SK-N-SH (cell line): ENCODE results near the gene TOX2. TPM values are rescaled to one million over a fixed set of nuclear protein-coding genes. Genes with fewer than 3 reads are reported as not detected.

ENCODE experiments used
- CTCF ChIA-PET: fragments of 300-600, 350-600 bp; formaldehyde crosslinking; extraction: SDS; loops from one replicate; lab custom pipeline; 2021; lab: Yijun Ruan, JAX
- POLR2A ChIA-PET: fragments of 350-600 bp; sonication (Branson Sonifier 250); formaldehyde crosslinking; extraction: SDS; loops from one replicate; lab custom pipeline; 2020; ENCODE audit warnings: antibody characterized with exemption, inconsistent platforms; lab: Yijun Ruan, JAX
- DNase-seq: peaks from one replicate; pipeline ENCODE4 v3.0.0; 2012
- H2AFZ ChIP-seq: fragments of 200-600 bp; sonication (generic); 2 replicates; pipeline ENCODE4 v1.8.1; 2016; ENCODE audit warnings: antibody characterized with exemption, mild to moderate bottlenecking, low read depth
- H3F3A ChIP-seq: fragments of 200-600 bp; sonication (generic); replicated peaks from 2 replicates; pipeline ENCODE3; 2016; ENCODE audit warnings: antibody characterized with exemption, mild to moderate bottlenecking; ENCODE audit not compliant: insufficient read depth
- H3K27ac ChIP-seq, 2 experiments: fragments of 200-500 bp in 1 of 2; fragments of 200-600 bp in 1 of 2; sonication (Bioruptor generic) in 1 of 2; sonication (generic), shearing (Covaris generic) in 1 of 2; 2 replicates each; pipeline versions ENCODE4 v1.5.1 to v1.6.1; 2014 to 2016; ENCODE audit warnings: low read depth in 2 of 2, inconsistent platforms in 1 of 2, low read length in 1 of 2, mild to moderate bottlenecking in 1 of 2, mixed read lengths in 1 of 2
- H3K27me3 ChIP-seq: fragments of 200-600 bp; sonication (generic), shearing (Covaris generic); 2 replicates; pipeline ENCODE4 v1.6.1; 2016; ENCODE audit warnings: mixed run types; ENCODE audit not compliant: insufficient read depth
- H3K36me3 ChIP-seq, 2 experiments: fragments of 200-500 bp in 1 of 2; fragments of 200-600 bp in 1 of 2; sonication (Bioruptor generic) in 1 of 2; sonication (generic) in 1 of 2; replicated peaks in 1 of 2; 2 replicates each; pipeline versions ENCODE3 to v1.5.1; 2014 to 2016; ENCODE audit warnings: low read length in 1 of 2, mild to moderate bottlenecking in 1 of 2; ENCODE audit not compliant: insufficient read depth in 2 of 2, control insufficient read depth in 1 of 2
- H3K4me1 ChIP-seq, 2 experiments: fragments of 200-500 bp in 1 of 2; fragments of 200-600 bp in 1 of 2; sonication (Bioruptor generic) in 1 of 2; sonication (generic), shearing (Covaris generic) in 1 of 2; 2 replicates each; pipeline versions ENCODE4 v1.5.1 to v1.6.1; 2014 to 2016; ENCODE audit warnings: low read depth in 1 of 2, low read length in 1 of 2, mixed run types in 1 of 2; ENCODE audit not compliant: insufficient read depth in 2 of 2, control insufficient read depth in 1 of 2
- H3K4me2 ChIP-seq: fragments of 200-600 bp; sonication (generic), shearing (Covaris generic); 2 replicates; pipeline ENCODE4 v1.6.1; 2017; ENCODE audit warnings: mixed run types
- H3K4me3 ChIP-seq, 2 experiments: fragments of 200-500 bp in 1 of 2; fragments of 200-600 bp in 1 of 2; sonication (Bioruptor generic) in 1 of 2; sonication (generic), shearing (Covaris generic) in 1 of 2; 2 replicates each; pipeline versions ENCODE4 v1.5.1 to v1.8.1; 2014 to 2016; ENCODE audit warnings: low read depth in 2 of 2, inconsistent platforms in 1 of 2, low read length in 1 of 2, mild to moderate bottlenecking in 1 of 2, mixed read lengths in 1 of 2, moderate library complexity in 1 of 2
- H3K79me2 ChIP-seq: fragments of 200-600 bp; sonication (generic); 2 replicates; pipeline ENCODE4 v1.8.1; 2017; ENCODE audit warnings: mild to moderate bottlenecking; ENCODE audit not compliant: insufficient read depth
- H3K9ac ChIP-seq: fragments of 200-600 bp; sonication (generic); 2 replicates; pipeline ENCODE4 v1.6.1; 2017; ENCODE audit warnings: mixed run types
- H3K9me2 ChIP-seq: fragments of 200-600 bp; sonication (generic); 2 replicates; pipeline ENCODE4 v1.6.1; 2017; ENCODE audit warnings: mixed run types
- H3K9me3 ChIP-seq: fragments of 200-600 bp; sonication (generic); 2 replicates; pipeline ENCODE4 v1.6.1; 2017; ENCODE audit warnings: mixed run types, mild to moderate bottlenecking, moderate library complexity
- H4K20me1 ChIP-seq: fragments of 200-600 bp; sonication (generic); 2 replicates; pipeline ENCODE4 v1.6.1; 2017; ENCODE audit warnings: mild to moderate bottlenecking, mixed run types; ENCODE audit not compliant: insufficient read depth
- ELF1 ChIP-seq: IDR thresholded peaks from 2 replicates; pipeline ENCODE4 v1.4.0; 2012
- FOXM1 ChIP-seq: IDR thresholded peaks from 2 replicates; pipeline ENCODE4 v1.4.0; 2012; ENCODE audit warnings: low read depth, mild to moderate bottlenecking
- GATA2 ChIP-seq: sonication (generic); formaldehyde crosslinking; IDR thresholded peaks from 2 replicates; pipeline ENCODE4 v1.5.0; 2020; ENCODE audit warnings: mild to moderate bottlenecking, missing genetic modification reagents
- MAX ChIP-seq: IDR thresholded peaks from 2 replicates; pipeline ENCODE4 v1.4.0; 2012; ENCODE audit warnings: low read depth
- POLR2AphosphoS5 ChIP-seq: IDR thresholded peaks from 2 replicates; pipeline ENCODE4 v1.6.1; 2012; ENCODE audit warnings: low read depth, low read length
- RCOR1 ChIP-seq: fragments of 150-350 bp; IDR thresholded peaks from 2 replicates; pipeline ENCODE4 v1.6.1; 2017; ENCODE audit warnings: antibody characterized with exemption, low read length
- REST ChIP-seq: IDR thresholded peaks from 2 replicates; pipeline ENCODE4 v1.6.1; 2012; ENCODE audit warnings: mild to moderate bottlenecking, low read depth, low read length, moderate library complexity
- ZBTB33 ChIP-seq: IDR thresholded peaks from 2 replicates; pipeline ENCODE4 v1.4.0; 2012; ENCODE audit warnings: low read depth, borderline replicate concordance
- WGBS: methylation state at CpG from one replicate; pipeline ENCODE4 v1.1.6; 2017; ENCODE audit warnings: low lambda C conversion rate; 5-methylcytosine and 5-hydroxymethylcytosine counted together
- polyA plus RNA-seq, 3 experiments: library from polyadenylated mRNA; depleted of rRNA; stranded (reverse); fragments of >200 nt; gene quantifications; 2 replicates each; pipeline ENCODE4 v1.2.3, GENCODE V29; 2012

The TOX2 gene
- polyA plus RNA-seq, 1 of the 3 experiments (the other 2 are of a cell fraction) = 15.4 TPM

- DNase-seq = no peak
- Histone ChIP-seq H3K27ac (no peak overlapping the region), H2AFZ (no peak overlapping the region), H3K27me3 (no peaks in the 10 kb centered on the region), H3K4me3 (no peak overlapping the region), H3K9me2 (no peaks in the 10 kb centered on the region), H3K9ac (no peak overlapping the region), H3K4me1 (peaks cover 0 to 54% of the 10 kb centered on the region in 2 experiments; a peak in 1 of 4 replicates), H3K36me3 (no peaks in the 10 kb centered on the region), H3K79me2 (no peaks in the 10 kb centered on the region), H3K4me2 (no peak overlapping the region), H4K20me1 (no peaks in the 10 kb centered on the region), H3F3A (no peaks in the 10 kb centered on the region), H3K9me3 (no peaks in the 10 kb centered on the region)
- POLR2A ChIA-PET = no interaction called here
- no peak for TF ChIP-seq GATA2
- 94% methylated on average over 5 of the region's 8 CpGs for WGBS
- CTCF ChIA-PET = interaction anchor here (0.9 to 1.2 kb wide), 2 partner anchors 11 to 44 kb away, joined by 4 to 6 read pairs; no protein-coding TSS in a partner anchor
Observed at GRCh38 chr20:44035924-44036323, 121.3 kb downstream of the TOX2 start.

- H3K9ac ChIP-seq = no peak overlapping the region
- H3K9me3 ChIP-seq = no peaks in the 10 kb centered on the region
- no peaks in the 10 kb centered on the region for H3K27me3 ChIP-seq
- no peaks in the 10 kb centered on the region for H3F3A ChIP-seq
- H3K9me2 ChIP-seq = no peaks in the 10 kb centered on the region
- TF ChIP-seq POLR2AphosphoS5 = no peak
- TF ChIP-seq RCOR1 = no peak
- TF ChIP-seq MAX = no peak
- TF ChIP-seq FOXM1 = no peak
- TF ChIP-seq ELF1 = no peak
- no peak for TF ChIP-seq REST
- TF ChIP-seq ZBTB33 = no peak
- TF ChIP-seq, all 33 proteins: peak for 0
- DNase-seq = no peak
- POLR2A ChIA-PET = no interaction called here
- no peaks in the 10 kb centered on the region for H4K20me1 ChIP-seq
- H2AFZ ChIP-seq = no peak overlapping the region
- H3K4me1 ChIP-seq = peaks cover 0 to 49% of the 10 kb centered on the region in 2 experiments; a peak in 1 of 4 replicates
- H3K4me2 ChIP-seq = no peak overlapping the region
- CTCF ChIA-PET = interaction anchor here (1.2 kb wide), 1 partner anchor 44 kb away, joined by 6 read pairs; no protein-coding TSS in a partner anchor
- H3K27ac ChIP-seq = no peak overlapping the region
- H3K36me3 ChIP-seq = no peaks in the 10 kb centered on the region
- no peak overlapping the region for H3K4me3 ChIP-seq
- no peaks in the 10 kb centered on the region for H3K79me2 ChIP-seq
- WGBS = 88% methylated on average over 4 of the region's 4 CpGs
Observed at GRCh38 chr20:44036441-44036840, 121.8 kb downstream of the TOX2 start.
